GM19452 (cell line): Measurements from ENCODE around the gene SULT1E1.
"Not testable (repeated sequence)": the region's sequence is repeated elsewhere in the genome, so short reads cannot be mapped to it uniquely, and the experiment has no call there.

Source experiments
- ATAC-seq: cut with Tn5 transposase; IDR thresholded peaks from one replicate; pipeline ENCODE4 v1.9.1; 2021; ENCODE audit not compliant: unreplicated experiment

SULT1E1 gene

DNA sequence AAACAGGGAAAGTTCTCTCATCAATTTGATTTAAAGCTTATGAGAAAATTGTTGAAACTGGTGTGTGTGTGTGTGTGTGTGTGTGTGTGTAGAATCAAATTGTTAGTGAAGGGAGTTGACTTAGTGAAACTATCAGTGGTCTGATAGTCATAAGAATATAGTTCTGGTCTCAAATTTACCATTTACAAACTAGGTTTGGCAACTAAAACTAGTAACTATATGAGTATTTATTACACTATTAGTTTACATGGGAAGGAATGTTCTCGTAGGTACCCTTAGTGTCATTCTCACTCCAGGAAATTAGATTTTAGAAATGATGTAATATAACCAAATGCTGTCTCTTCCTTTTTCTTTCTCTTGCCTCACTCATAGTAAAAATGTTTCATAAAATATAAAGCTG lies 11.9 kb downstream of the SULT1E1 start:
- no peak for ATAC-seq

DNA sequence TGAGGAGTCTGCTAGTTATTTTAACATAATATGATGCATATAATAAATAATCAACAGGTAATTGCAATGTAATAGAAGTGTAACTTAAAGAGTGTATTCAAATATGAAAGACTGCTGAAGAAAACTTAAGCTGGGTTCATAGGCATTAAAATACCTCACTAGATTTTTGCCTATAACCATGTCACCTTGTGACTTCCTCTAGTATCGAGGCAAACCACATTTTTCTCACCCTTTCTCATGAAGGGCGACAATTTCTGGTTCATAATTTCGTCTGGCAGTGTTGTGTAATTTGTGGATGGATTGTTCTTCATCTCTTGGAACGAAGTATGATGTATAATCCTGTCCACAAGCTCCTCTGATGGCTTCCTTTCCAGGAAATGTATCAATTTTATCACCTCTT lies 16.0 kb downstream of the SULT1E1 start:
- ATAC-seq: peak; percentile 82

DNA sequence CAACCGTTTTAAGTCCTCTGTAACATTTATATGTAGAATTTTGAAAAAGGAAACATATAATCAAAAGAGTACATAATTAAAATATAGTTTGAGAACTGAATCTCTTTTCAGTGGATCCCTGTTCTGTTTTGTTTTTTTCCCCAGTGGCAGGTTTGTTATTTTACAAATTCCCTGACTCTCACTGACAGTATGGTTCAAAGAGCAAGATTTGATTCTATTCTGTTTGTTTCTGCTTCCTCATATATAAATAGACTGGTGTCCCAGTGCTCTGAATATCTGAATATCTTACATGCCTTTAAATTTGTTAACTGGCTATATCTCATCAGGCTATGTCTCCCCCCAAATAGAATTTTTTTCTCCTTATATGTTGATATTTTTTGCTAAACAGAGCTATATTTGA lies 16.6 kb downstream of the SULT1E1 start:
- no peak for ATAC-seq

DNA sequence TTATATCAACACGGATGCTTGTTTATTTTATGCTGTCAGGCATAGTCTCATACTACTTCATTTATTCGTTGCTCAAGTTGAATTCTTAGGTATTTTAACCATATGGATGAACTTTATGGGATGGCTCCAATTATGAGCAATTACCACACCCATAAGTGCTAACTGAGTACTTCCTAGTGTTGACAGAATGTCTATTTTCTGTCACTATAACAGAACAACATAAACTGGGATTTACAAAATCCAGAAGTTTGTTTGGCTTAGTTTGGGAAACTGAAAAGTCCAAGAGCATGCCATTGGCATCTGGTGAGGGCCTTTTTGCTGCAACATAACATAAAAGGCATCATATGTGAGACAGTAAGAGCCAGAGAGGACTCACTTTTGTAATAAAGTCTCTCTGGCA lies 21.0 kb downstream of the SULT1E1 start:
- no peak for ATAC-seq

DNA sequence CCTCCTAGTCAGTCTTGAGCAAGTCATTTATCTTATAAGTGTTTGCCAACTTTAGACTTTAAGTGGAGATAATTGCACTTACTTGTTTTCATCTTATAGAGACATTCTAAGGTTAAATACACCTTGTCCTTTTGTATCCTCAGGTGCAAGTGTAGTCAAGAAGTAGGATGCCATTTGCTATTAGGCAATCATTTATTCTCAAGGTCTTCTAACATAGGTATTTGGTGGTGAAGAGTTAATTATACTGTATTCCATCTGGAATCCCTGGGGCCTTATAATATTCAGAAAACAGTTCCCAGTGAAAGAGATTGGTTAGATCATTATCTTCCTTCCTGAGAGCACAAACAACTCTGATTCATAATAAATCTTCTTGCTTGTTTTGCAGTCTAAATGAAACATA lies 23.7 kb downstream of the SULT1E1 start:
- no peak for ATAC-seq

DNA sequence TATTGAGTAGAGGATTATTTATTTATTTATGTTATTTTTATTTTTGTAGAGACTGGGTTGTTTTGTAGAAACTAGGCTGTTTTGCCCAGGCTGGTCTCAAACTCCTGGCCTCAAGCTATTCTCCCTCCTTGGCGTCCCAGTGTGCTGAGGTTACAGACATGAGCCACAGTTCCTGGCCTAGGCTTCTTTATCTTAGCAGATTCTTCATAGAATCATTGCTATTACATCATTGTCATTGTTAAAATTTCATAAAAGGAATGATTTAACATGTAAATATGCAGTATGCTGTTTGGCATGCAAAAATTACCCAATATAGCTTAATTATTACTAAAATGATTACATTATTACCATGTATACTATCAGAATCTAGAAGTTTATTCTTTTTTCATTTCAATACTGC lies 24.2 kb downstream of the SULT1E1 start:
- no peak for ATAC-seq

DNA sequence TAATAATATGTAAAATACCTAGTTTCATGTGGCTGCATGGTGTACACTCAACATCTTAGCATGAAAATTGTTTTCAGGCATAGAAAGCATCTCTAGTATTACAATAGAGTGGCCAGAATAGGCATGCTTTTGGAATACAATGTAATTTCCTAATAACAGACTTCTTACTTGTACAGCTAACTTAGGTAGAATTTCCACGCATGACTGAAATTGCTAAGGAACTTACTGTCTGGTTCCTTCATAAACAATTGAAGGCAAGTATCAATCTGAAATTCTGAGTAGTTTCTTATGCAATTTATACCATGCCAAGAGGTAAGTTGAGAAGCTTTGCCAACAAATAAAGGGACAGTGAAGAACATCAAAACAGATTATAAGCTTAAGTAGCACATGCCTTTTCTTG lies 26.7 kb downstream of the SULT1E1 start:
- ATAC-seq: no peak

DNA sequence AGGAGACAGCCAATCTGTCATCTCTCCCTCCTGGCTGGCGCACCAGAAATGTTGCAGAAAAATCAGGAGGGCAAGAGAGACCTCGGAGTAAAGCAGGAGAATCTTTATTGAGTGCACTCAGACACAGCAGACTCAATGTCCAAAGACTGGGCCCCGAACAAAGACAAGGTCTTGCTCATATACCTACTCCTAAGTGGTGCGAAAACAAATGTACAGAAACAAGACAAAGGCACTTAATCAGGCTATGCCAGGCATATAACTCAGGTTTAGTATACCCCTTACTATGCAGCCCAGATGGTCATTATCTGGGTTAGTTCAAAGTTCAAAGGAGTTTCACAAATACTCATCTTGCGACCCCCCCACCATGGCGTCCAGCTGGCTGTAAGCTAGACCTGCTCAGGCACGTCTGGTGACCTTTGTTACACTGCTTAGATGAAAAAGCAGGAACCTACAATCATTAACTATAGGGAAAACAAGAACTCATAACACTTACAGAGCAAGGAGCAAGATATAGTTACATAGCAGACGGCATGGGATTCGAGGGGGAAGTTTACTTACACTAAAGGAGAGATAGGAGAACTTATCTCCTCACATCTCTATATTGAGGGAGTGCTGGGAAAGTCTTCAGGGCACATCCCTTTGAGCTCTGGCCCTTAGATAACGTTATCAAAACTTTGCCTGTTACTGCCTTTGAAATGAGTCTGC lies 27.5 kb downstream of the SULT1E1 start:
- peak; percentile 41 for ATAC-seq

DNA sequence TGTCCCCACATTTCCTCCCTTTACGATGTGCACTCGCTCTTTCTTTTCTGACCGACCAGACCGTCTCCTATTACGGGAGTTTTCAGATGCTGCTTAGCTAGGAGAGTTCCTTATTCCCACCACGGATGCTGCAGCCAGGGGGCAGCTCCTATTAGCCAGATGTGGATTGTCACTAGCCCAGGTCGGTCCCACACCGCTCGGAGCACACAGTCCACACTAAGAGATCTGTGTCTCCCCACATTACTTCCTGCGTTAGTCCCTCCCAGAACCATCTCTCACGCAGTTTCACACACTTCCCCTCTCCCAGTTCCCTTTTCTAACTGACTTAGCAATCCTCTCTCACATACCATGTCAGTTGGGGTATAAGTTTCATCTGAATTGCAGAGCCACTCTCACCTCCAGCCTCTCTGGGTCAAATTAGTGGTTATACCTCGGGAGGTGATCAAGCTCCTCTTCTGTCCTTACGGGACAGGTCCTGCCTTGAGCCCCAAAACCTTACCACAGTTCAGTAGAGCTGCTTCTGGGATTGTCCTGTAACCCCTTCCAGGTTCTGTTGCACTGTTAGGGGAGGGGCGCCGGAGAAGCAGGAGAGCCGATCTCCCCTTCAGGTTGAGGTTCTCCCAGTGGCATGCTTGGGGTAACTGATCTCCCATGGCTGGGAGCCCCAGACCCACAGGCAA lies 28.2 kb downstream of the SULT1E1 start:
- ATAC-seq: peak; percentile 89

DNA sequence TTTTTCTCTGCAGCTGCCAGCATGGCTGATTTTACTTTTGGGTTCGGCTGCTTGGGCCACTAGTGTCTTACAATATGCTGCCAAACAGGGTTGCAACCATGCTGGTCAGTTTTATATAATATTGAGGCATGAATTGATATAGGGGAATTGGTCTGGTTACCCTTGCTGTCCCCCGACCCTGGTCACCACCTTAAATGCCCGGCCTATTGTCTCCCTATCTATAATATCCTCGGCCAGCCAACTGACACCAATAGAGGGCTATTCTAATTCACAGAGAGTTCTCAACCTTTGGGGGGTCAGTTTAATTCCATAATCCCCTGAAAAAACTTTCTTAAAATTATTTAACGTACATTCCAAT lies 28.7 kb downstream of the SULT1E1 start:
- no peak for ATAC-seq

DNA sequence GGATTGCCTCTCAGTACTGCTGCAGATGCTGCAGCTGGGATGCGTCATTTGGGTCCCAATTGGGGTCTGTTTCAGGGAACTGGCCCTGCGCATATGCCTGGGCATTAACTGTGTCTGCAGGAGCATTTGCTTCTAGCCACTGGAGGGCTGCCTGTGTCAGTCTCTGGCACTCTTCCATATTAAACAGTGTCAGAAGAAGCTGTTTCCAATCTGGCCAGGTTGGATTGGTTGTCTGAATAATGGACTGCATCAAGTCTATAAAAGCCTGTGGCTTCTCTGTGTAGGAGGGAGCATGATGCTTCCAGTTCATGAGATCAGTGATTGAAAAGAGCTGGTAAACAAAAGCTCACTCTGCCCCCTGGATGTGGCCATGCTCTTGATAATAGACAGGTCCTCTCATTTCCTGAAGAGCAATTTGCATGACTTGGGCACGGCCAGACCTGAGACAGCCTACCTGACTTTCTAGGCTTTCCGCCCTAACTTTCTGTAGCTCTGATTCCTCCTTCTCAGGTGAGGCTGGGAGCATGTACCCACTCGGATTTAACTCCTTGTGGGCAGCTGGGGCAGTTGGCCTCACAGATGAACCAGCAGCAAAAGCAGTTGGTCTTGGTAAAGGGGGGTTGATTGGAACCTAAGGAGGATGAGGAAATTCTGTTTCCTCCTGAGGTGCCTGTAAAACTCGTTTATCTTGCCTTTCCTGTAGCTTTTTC lies 29.2 kb downstream of the SULT1E1 start:
- ATAC-seq: peak; percentile 26

DNA sequence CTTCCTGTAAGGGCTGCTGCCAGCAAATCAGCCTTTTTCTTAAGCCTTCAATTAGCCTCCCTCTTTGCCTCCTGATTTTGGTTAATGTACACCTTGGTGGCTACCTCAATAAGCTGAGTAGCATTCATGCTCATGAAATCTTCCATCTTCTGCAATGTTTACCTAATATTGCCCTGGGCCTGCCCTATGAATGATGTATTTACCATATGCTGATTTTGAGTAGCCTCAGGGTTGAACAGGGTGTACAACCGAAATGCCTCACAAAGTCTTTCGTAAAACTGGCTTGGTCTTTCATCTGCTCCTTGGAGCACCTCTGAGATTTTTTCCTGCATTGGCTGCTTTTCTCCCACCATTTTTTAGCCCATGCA lies 29.8 kb downstream of the SULT1E1 start:
- ATAC-seq: no peak

DNA sequence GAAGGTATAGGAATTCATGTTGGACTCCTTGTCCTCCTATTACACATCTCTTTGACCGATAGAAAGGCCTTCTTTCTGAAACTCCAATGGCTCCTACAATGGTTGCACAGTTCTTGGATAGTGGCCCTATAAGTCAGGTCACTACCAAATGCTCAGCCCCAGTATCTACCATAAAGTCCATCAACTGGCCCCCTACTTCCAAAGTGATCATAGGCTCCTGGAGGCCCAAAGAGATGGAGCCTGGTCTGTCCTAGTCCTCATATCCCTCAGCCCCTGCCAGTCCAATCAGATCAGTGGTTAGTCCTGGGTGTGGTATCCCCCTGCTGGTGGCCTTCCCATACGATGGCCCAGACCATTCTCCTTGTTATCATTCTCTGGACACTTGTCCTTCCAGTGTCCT lies 30.3 kb downstream of the SULT1E1 start:
- no peak for ATAC-seq

DNA sequence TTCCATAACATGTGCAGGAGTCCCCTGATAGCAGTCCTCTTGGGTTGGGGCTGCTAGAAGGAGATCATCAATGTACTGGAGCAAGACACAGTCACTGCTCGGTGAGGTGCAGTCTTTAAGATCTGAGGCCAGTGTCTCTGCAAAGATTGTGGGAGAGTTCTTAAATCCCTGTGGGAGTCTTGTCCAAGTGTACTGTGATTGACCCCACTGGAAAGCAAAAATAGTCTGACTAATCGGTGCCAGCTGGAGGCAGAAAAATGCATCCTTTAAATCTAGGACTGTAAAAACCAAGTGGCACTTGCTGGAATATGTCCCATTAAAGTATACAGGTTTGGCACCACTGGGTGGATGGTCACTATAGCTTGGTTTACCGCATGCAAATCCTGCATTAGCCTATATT lies 31.1 kb downstream of the SULT1E1 start:
- ATAC-seq: no peak

DNA sequence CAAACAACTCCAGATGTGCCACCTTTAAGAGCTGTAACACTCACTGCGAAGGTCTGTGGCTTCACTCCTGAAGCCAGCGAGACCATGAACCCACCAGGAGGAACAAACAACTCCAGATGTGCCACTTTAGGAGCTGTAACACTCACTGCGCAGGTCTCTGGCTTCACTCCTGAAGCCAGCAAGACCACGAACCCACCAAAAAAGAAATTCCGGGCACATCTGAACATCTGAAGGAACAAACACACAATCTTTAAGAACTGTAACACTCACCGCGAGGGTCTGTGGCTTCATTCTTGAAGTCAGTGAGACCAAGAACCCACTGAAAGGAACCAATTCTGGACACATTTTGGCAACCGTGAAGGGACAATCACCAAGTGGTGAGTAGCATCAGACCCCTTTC lies 34.9 kb downstream of the SULT1E1 start:
- ATAC-seq: not testable (repeated sequence)

DNA sequence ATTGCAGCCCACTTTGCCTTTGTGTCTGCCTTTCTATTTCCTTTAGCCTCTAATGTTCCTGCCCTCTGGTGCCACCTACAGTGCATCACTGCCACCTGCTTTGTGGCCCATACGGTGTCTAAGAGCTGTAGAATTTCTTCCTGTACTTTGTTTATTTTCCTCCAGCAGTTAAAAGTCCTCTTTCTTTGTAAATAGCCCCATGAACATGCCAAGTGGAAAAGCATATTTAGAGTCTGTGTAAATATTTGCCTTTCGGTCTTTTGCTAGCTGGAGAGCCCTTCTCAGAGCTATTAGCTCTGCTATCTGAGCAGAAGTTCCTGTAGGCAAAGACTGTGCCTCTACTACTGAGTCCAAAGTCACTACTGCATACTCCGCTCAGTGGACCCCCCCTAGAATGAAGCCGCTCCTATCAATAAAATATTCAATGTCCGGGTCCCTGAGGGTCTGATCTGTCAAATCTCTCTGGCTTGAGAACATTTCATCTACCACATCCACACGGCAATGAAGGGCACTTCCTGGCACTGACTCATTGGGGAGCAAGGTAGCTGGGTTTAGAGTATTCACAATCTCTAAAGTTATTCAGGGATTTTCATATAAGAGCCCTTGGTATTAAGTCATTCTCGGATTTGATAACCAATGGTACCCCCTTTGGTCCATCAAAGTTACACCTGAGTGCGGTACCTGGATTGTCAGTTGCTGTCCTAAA lies 36.3 kb downstream of the SULT1E1 start:
- peak; percentile 91 for ATAC-seq

DNA sequence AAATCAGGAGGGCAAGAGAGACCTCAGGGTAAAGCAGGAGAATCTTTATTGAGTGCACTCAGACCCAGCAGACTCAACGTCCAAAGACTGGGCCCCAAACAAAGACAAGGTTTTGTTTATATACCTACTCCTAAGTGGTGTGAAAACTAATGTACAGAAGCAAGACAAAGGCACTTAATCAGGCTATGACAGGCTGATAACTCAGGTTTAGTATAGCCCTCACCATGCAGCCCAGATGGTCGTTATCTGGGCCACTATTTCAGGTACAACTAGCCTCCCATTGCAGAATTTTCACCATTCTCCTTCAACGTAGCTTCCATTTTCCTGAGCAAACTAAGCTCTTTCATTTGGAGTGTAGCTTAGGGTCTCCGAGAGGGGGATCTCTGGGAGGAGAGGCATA lies 36.9 kb downstream of the SULT1E1 start:
- peak; percentile 9 for ATAC-seq

DNA sequence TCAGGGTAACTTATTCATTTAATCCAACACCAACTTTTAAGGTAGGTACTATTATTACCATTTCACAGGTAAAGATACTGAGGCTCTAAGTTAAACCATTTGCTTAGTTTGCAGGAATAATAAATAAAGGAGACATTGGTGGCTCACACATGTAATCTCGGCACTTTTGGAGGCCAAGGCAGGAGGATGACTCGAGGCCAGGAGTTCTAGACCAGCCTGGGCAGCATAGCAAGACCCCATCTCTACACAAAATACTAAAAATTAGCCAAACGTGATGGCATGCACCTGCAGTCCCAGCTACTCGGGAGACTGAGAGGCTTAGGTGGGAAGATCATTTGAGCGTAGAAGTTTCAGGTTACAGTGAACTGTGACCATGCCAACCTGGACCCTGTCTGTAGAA lies 37.7 kb downstream of the SULT1E1 start:
- ATAC-seq: no peak

DNA sequence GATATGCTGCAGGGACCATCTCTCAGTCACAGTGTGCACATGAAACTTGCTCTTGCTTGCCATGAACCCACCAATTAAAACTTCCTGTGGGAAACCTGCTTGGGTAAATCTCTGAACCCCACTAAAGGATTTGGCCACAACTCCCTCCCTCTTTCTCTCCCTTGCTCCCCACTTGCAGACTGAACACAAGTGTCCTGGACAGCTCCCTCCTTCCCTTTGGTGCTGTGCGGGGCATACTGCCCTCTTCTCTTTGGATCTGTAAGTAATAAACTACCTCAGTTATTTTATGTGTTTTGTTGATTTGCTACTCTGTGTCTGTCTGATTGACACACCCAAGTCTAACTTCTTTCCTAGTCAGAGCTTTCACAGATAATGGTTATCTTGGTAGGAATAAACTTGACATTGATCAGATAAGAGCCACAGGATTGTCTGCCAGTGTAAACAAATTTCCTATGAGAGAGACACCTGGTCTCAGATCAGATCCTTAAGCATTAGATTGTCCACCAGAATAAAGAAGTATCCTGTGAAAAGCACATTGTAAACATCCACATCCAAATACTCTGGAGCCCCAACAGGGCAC lies 41.8 kb downstream of the SULT1E1 start:
- ATAC-seq: no peak

DNA sequence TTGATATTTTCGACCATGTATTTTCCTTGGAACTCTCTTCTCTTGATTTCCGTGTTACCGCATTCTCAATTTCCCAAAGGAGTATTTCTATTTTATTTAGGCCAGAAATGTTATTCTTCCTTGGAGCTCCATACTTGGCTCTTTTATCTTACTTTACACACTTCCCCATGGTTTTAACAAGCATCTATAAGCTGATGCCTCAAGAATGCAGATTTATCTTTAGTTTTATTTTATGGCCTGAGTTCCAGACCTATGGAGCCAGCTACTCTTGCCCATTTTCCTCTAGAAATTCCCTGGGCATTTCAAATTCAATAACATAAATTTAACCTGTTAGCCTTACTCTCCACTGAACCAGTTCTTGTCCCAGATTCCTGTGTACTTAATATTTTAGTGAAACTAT lies 43.7 kb downstream of the SULT1E1 start:
- no peak for ATAC-seq

DNA sequence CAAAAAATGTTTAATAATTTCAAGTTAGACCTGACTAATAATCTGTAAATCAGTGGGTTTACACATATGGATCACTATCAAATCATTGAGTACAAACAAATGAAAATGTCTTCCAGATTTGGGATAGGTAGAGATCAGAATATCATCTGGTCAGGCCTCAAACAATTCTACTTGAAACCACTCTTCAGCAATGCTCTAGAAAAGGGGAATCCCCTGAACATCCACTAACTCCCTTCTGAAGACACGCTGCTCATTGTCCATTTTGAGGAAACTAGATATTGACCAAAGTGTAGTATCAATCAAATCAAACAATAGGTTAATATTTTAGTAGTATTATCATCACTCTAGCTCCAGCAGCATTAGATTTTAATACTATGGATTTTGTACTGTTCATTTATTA lies 46.3 kb downstream of the SULT1E1 start:
- ATAC-seq: no peak
